Left lung (tissue), 10 donors: Measurements from ENCODE around the gene APOA1. TPM values are rescaled to one million over a fixed set of nuclear protein-coding genes. Genes with fewer than 3 reads are reported as not detected.

Experiments used
- ATAC-seq: fragments of 200-7000 bp; cut with Tn5 transposase; one replicate; pipeline ENCODE4 v1.9.1; 2020; ENCODE audit warnings: moderate library complexity
- DNase-seq, 4 donors: peaks; one replicate each; pipeline ENCODE4 v3.0.0-alpha.2; 2013 to 2020
- H3K27ac ChIP-seq, 2 donors: fragments of 200-600 bp; sonication (generic) in 1 of 2; one replicate each; pipeline versions ENCODE4 v1.5.0 to v1.8.0; 2020 to 2021
- H3K27me3 ChIP-seq, 2 donors: fragments of 200-600 bp; sonication (generic) in 1 of 2; one replicate each; pipeline versions ENCODE4 v1.5.0 to v1.8.0; 2020 to 2021
- H3K36me3 ChIP-seq, 2 donors: fragments of 200-600 bp; sonication (generic) in 1 of 2; one replicate each; pipeline versions ENCODE4 v1.5.0 to v1.8.0; 2020 to 2021
- H3K4me1 ChIP-seq, 2 donors: fragments of 200-600 bp; one replicate each; pipeline ENCODE4 v1.8.0; 2021
- H3K4me3 ChIP-seq, 2 donors: fragments of 200-600 bp; sonication (generic) in 1 of 2; one replicate each; pipeline versions ENCODE4 v1.5.0 to v1.8.0; 2020 to 2021; ENCODE audit warnings: mild to moderate bottlenecking in 1 of 2
- H3K9me3 ChIP-seq, 2 donors: fragments of 200-600 bp; sonication (generic) in 1 of 2; one replicate each; pipeline versions ENCODE4 v1.5.0 to v1.8.0; 2020 to 2021
- CTCF ChIP-seq, 2 donors: fragments of 200-600 bp; sonication (generic) in 1 of 2; IDR thresholded peaks; one replicate each; pipeline versions ENCODE4 v1.5.0 to v1.8.0; 2021; ENCODE audit warnings: antibody characterized with exemption in 2 of 2
- intact Hi-C, 2 donors: fragments of 100-400 bp; cut with DNase I; formaldehyde crosslinking; loops; one replicate each; pipeline versions ENCODE4 v1.11.2 to v1.14.2; 2022
- polyA plus RNA-seq, 6 donors: library from polyadenylated mRNA; unstranded; fragments of 120-200 nt; gene quantifications; one replicate each; pipeline ENCODE4 v1.2.1, GENCODE V29; 2013; ENCODE audit not compliant: insufficient read length in 6 of 6
- total RNA-seq, 2 donors: library from RNA; stranded (reverse); fragmentation: NEBNext Ultra II Directional; extraction: Animal tissue kit (Norgen Biotek cat#: 25700); gene quantifications; one replicate each; pipeline ENCODE4 v1.2.1, GENCODE V29; 2021
- donor health status: DM: no; HTN: yes; CAD: no.
- donor health status: DM: no; HTN: no; CAD: no.

APOA1 gene
- total and polyA plus RNA-seq, 8 donors, result 0.50 to 13.4 (median 4.7) TPM

GRCh38 chr11:116861539-116861938 is 24.1 kb upstream of the APOA1 start:
- no peak for DNase-seq
- no peak for TF ChIP-seq CTCF (IDR thresholded peaks at IDR 0.05)
- intact Hi-C loops, result no loop called here
- H3K4me1 ChIP-seq, result no peaks in the 10 kb centered on the region
- H3K4me3 ChIP-seq, result no peak overlapping the region
- ATAC-seq, result no peak
- no peaks in the 10 kb centered on the region for H3K9me3 ChIP-seq
- no peaks in the 10 kb centered on the region for H3K27me3 ChIP-seq
- H3K27ac ChIP-seq, result no peak overlapping the region
- H3K36me3 ChIP-seq, result peaks cover 0 to 94% of the 10 kb centered on the region in 2 donors

- TF ChIP-seq CTCF (IDR thresholded peaks at IDR 0.05), result no peak
- intact Hi-C loops, result no loop called here
- DNase-seq (no peak), ATAC-seq (no peak)
- H3K4me3 ChIP-seq, result no peak overlapping the region
- peaks cover 0 to 3% of the 10 kb centered on the region in 2 donors for H3K4me1 ChIP-seq
- H3K9me3 ChIP-seq, result no peaks in the 10 kb centered on the region
- no peaks in the 10 kb centered on the region for H3K27me3 ChIP-seq
- H3K36me3 ChIP-seq, result peaks cover 0 to 86% of the 10 kb centered on the region in 2 donors
- no peak overlapping the region for H3K27ac ChIP-seq
Observed at GRCh38 chr11:116860303-116860702, 22.9 kb upstream of the APOA1 start.

GRCh38 chr11:116859175-116859574 is 21.8 kb upstream of the APOA1 start:
- intact Hi-C loops, result no loop called here
- Histone ChIP-seq H3K4me1 (peaks cover 0 to 15% of the 10 kb centered on the region in 2 donors), H3K4me3 (no peak overlapping the region), H3K36me3 (peaks cover 0 to 83% of the 10 kb centered on the region in 2 donors), H3K9me3 (no peaks in the 10 kb centered on the region), H3K27me3 (no peaks in the 10 kb centered on the region), H3K27ac (no peak overlapping the region)
- ATAC-seq (no peak), DNase-seq (no peak)
- no peak for TF ChIP-seq CTCF (IDR thresholded peaks at IDR 0.05)

GRCh38 chr11:116857936-116858335 is 20.5 kb upstream of the APOA1 start:
- Histone ChIP-seq H3K4me3 (no peak overlapping the region), H3K9me3 (no peaks in the 10 kb centered on the region), H3K27ac (no peak overlapping the region), H3K27me3 (no peaks in the 10 kb centered on the region), H3K36me3 (peaks cover 0 to 70% of the 10 kb centered on the region in 2 donors), H3K4me1 (peaks cover 8 to 27% of the 10 kb centered on the region in 2 donors)
- ATAC-seq (no peak), DNase-seq (no peak)
- TF ChIP-seq CTCF (IDR thresholded peaks at IDR 0.05), result no peak
- intact Hi-C loops, result no loop called here

- peaks cover 0 to 64% of the 10 kb centered on the region in 2 donors for H3K36me3 ChIP-seq
- H3K4me3 ChIP-seq, result no peak overlapping the region
- H3K9me3 ChIP-seq, result no peaks in the 10 kb centered on the region
- ATAC-seq, result no peak
- intact Hi-C loops, result no loop called here
- no peak overlapping the region for H3K27ac ChIP-seq
- DNase-seq, result no peak
- TF ChIP-seq CTCF (IDR thresholded peaks at IDR 0.05), result no peak
- H3K4me1 ChIP-seq, result peaks cover 14 to 33% of the 10 kb centered on the region in 2 donors
- no peaks in the 10 kb centered on the region for H3K27me3 ChIP-seq
Observed at GRCh38 chr11:116857316-116857715, 19.9 kb upstream of the APOA1 start.
